GM21786 (cell line): ENCODE data around the gene NPLOC4.
A peak's percentile ranks its signal among the peaks of the same experiment; 100 is the strongest.

Source experiments
- ATAC-seq: cut with Tn5 transposase; IDR thresholded peaks from one replicate; pipeline ENCODE4 v1.9.1; 2021; ENCODE audit not compliant: unreplicated experiment

Gene NPLOC4

GRCh38 chr17:81568416-81568815, 68.5 kb downstream of the NPLOC4 start:
- no peak for ATAC-seq

- ATAC-seq, result no peak
Observed at GRCh38 chr17:81567191-81567590, 69.7 kb downstream of the NPLOC4 start.

GRCh38 chr17:81566461-81567126, 70.3 kb downstream of the NPLOC4 start:
- no peak for ATAC-seq

- no peak for ATAC-seq
Observed at GRCh38 chr17:81565231-81565630, 71.7 kb downstream of the NPLOC4 start.

GRCh38 chr17:81564778-81565177, 72.1 kb downstream of the NPLOC4 start:
- ATAC-seq, result no peak

- ATAC-seq, result no peak
Observed at GRCh38 chr17:81563861-81564586, 72.9 kb downstream of the NPLOC4 start.

GRCh38 chr17:81561494-81561885, 75.4 kb downstream of the NPLOC4 start:
- ATAC-seq, result no peak

- ATAC-seq, result no peak
Observed at GRCh38 chr17:81558941-81559806, 77.7 kb downstream of the NPLOC4 start.

- no peak for ATAC-seq
Observed at GRCh38 chr17:81558115-81558468, 78.8 kb downstream of the NPLOC4 start.

GRCh38 chr17:81557276-81558114, 79.4 kb downstream of the NPLOC4 start:
- no peak for ATAC-seq

GRCh38 chr17:81556863-81557262, 80.0 kb downstream of the NPLOC4 start:
- no peak for ATAC-seq

GRCh38 chr17:81556175-81556691, 80.7 kb downstream of the NPLOC4 start:
- no peak for ATAC-seq

GRCh38 chr17:81553616-81554181, 83.2 kb downstream of the NPLOC4 start:
- ATAC-seq, result no peak

GRCh38 chr17:81553018-81553615, 83.8 kb downstream of the NPLOC4 start:
- peak; percentile 16 for ATAC-seq

- ATAC-seq, result peak; percentile 45
Observed at GRCh38 chr17:81552244-81553017, 84.5 kb downstream of the NPLOC4 start, which contains the start of gene FAAP100. Gene FAAP100, minus strand, starts transcription at chr17:81552353. Its CDS starts 23 bp downstream, at chr17:81552330.

GRCh38 chr17:81551458-81552243, 85.3 kb downstream of the NPLOC4 start:
- ATAC-seq, result peak; percentile 9

- no peak for ATAC-seq
Observed at GRCh38 chr17:81550830-81551457, 86.0 kb downstream of the NPLOC4 start.

GRCh38 chr17:81550285-81550684, 86.6 kb downstream of the NPLOC4 start:
- ATAC-seq, result no peak
